Karpas-422 (cell line): ENCODE data around the gene PASK. TPM values are rescaled to one million over a fixed set of nuclear protein-coding genes. Genes with fewer than 3 reads are reported as not detected.

ENCODE experiments used
- DNase-seq: peaks from one replicate; pipeline ENCODE4 v3.0.0-alpha.2; 2015
- H2AFZ ChIP-seq: fragments of 200-600 bp; sonication (generic); 2 replicates; pipeline ENCODE4 v1.6.1; 2014; ENCODE audit warnings: antibody characterized with exemption, low read length, mixed read lengths
- H3K27ac ChIP-seq: fragments of 200-600 bp; sonication (generic); 2 replicates; pipeline ENCODE4 v1.5.1; 2014; ENCODE audit warnings: mild to moderate bottlenecking, low read length, moderate library complexity
- H3K27me3 ChIP-seq: fragments of 200-600 bp; sonication (generic); 2 replicates; pipeline ENCODE4 v1.6.1; 2014; ENCODE audit warnings: low read length, mixed read lengths
- H3K36me3 ChIP-seq: fragments of 200-600 bp; sonication (generic); 2 replicates; pipeline ENCODE4 v1.6.1; 2014; ENCODE audit warnings: low read length, mixed read lengths; ENCODE audit not compliant: insufficient read depth
- H3K4me1 ChIP-seq: fragments of 200-600 bp; sonication (generic); 2 replicates; pipeline ENCODE4 v1.6.1; 2014; ENCODE audit warnings: mild to moderate bottlenecking, low read length, mixed read lengths
- H3K4me2 ChIP-seq: fragments of 200-600 bp; sonication (generic); 2 replicates; pipeline ENCODE4 v1.6.1; 2014; ENCODE audit warnings: low read length, low read depth, mild to moderate bottlenecking; ENCODE audit not compliant: poor library complexity, severe bottlenecking
- H3K4me3 ChIP-seq: fragments of 200-600 bp; sonication (generic); 2 replicates; pipeline ENCODE4 v1.5.1; 2014; ENCODE audit warnings: mild to moderate bottlenecking, antibody characterized with exemption, low read length, mixed read lengths
- H3K79me2 ChIP-seq: fragments of 200-600 bp; sonication (generic); 2 replicates; pipeline ENCODE4 v1.6.1; 2014; ENCODE audit warnings: mild to moderate bottlenecking, low read length, mixed read lengths
- H3K9ac ChIP-seq: fragments of 200-600 bp; sonication (generic); 2 replicates; pipeline ENCODE4 v1.6.0; 2014; ENCODE audit warnings: low read length
- H3K9me2 ChIP-seq: fragments of 200-600 bp; sonication (generic), shearing (Covaris generic); replicated peaks from 2 replicates; pipeline ENCODE4 v1.6.0; 2014; ENCODE audit warnings: mild to moderate bottlenecking, low read length, moderate library complexity; ENCODE audit not compliant: insufficient read depth
- H3K9me3 ChIP-seq: fragments of 300-700, 200-600 bp; sonication (generic); 2 replicates; pipeline ENCODE4 v1.6.1; 2014; ENCODE audit warnings: low read length, mixed read lengths
- H4K20me1 ChIP-seq: fragments of 200-600 bp; sonication (generic); 2 replicates; pipeline ENCODE4 v1.6.1; 2014; ENCODE audit warnings: mild to moderate bottlenecking, antibody characterized with exemption, low read length, low read depth; ENCODE audit not compliant: insufficient read depth
- total RNA-seq: library from RNA; depleted of rRNA; stranded (reverse); fragments of >200 nt; shearing (Covaris generic); gene quantifications from 2 replicates; pipeline ENCODE4 v1.2.3, GENCODE V29; 2014; ENCODE audit warnings: low replicate concordance

PASK gene
- total RNA-seq, 1 experiment from 2014 or later, result 23.9 TPM

- Histone ChIP-seq H3K4me2 (no peak overlapping the region), H3K27me3 (no peaks in the 10 kb centered on the region), H2AFZ (no peak overlapping the region), H3K9me3 (no peaks in the 10 kb centered on the region), H3K27ac (no peak overlapping the region), H3K4me3 (no peak overlapping the region), H3K9me2 (no peaks in the 10 kb centered on the region), H3K4me1 (peaks cover 24% of the 10 kb centered on the region), H3K9ac (no peak overlapping the region), H3K79me2 (no peaks in the 10 kb centered on the region), H4K20me1 (peaks cover 14% of the 10 kb centered on the region; the same call in 1 of the 2 replicates), H3K36me3 (no peaks in the 10 kb centered on the region)
- DNase-seq, result peak; percentile 55
Observed at GRCh38 chr2:241190291-241190981, 41.2 kb upstream of the PASK start.

GRCh38 chr2:241189856-241190201 is 40.6 kb upstream of the PASK start:
- Histone ChIP-seq H3K27me3 (no peaks in the 10 kb centered on the region), H3K79me2 (no peaks in the 10 kb centered on the region), H3K4me2 (no peak overlapping the region), H3K36me3 (no peaks in the 10 kb centered on the region), H4K20me1 (peaks cover 14% of the 10 kb centered on the region; the same call in 1 of the 2 replicates), H3K4me3 (no peak overlapping the region), H3K9me2 (no peaks in the 10 kb centered on the region), H2AFZ (no peak overlapping the region), H3K9me3 (no peaks in the 10 kb centered on the region), H3K4me1 (peaks cover 24% of the 10 kb centered on the region), H3K9ac (no peak overlapping the region), H3K27ac (no peak overlapping the region)
- no peak for DNase-seq

DNA sequence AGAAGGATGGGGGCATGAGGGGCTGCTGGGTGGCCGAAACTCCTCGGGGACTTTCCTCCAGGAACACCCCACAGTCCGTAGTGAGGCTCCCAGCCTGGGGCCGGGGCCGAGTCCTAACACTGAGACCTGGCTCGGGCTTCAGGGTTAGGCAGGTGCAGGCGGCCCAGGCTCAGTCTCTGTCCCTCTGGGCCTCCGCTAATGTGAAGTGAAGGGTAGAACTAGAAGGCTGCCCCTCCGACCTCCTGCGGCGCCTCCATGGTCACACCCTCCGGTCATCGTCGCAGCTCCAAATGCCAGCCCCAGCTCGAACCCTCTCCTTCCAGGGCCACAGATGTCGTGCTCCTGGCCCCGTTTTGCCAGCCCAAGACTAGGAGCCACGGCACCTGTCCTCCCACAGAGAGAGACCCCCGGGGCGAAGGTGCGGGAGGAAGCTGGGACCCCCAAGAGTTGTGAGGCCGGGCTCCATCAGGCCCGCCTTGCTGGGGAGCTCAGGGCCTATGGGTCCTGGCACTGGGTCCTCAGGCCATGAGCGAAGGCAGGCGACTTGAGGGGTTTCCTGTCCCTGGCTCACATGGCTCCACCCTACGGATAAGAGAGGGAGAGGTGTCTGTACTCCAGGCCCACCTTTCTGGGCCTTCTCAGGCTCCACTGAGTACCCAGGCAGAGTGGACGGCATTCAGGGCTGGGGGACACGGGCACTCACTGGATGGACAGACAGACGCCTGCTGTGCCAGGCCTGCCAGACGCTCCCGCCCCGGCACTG is 40.0 kb upstream of the PASK start:
- Histone ChIP-seq H3K9me2 (no peaks in the 10 kb centered on the region), H3K9me3 (no peaks in the 10 kb centered on the region), H2AFZ (no peak overlapping the region), H3K9ac (peak overlapping the region; percentile 56; the same call in 1 of the 2 replicates), H3K4me3 (peak overlapping the region; percentile 65), H3K27ac (no peak overlapping the region), H3K36me3 (no peaks in the 10 kb centered on the region), H3K4me1 (peaks cover 24% of the 10 kb centered on the region), H3K4me2 (peak overlapping the region; percentile 81), H3K79me2 (no peaks in the 10 kb centered on the region), H3K27me3 (no peaks in the 10 kb centered on the region), H4K20me1 (peaks cover 14% of the 10 kb centered on the region; the same call in 1 of the 2 replicates)
- DNase-seq, result no peak

GRCh38 chr2:241188361-241189092 is 39.3 kb upstream of the PASK start, which contains the start of gene ANO7:
Gene ANO7, plus strand, starts transcription at chr2:241188677. Its CDS starts 1,387 bp downstream, at chr2:241190064.
- Histone ChIP-seq H3K27me3 (no peaks in the 10 kb centered on the region), H3K4me2 (peak within 1 kb of the TSS; percentile 81), H2AFZ (0 out of 2 replicates have a peak within 1 kb of the TSS, but pooled peaks have one; percentile 41), H3K27ac (no peak within 1 kb of the TSS), H3K4me3 (peak within 1 kb of the TSS; percentile 65), H3K9ac (peak within 1 kb of the TSS; percentile 56), H3K79me2 (no peaks in the 10 kb centered on the region), H3K9me3 (no peaks in the 10 kb centered on the region), H3K4me1 (peaks cover 24% of the 10 kb centered on the region), H4K20me1 (peaks cover 14% of the 10 kb centered on the region; the same call in 1 of the 2 replicates), H3K36me3 (no peaks in the 10 kb centered on the region), H3K9me2 (no peaks in the 10 kb centered on the region)
- DNase-seq, result peak; percentile 74

GRCh38 chr2:241187918-241188234 is 38.6 kb upstream of the PASK start:
- peak overlapping the region; percentile 81 for H3K4me2 ChIP-seq
- H4K20me1 ChIP-seq, result peaks cover 14% of the 10 kb centered on the region; the same call in 1 of the 2 replicates
- no peaks in the 10 kb centered on the region for H3K9me2 ChIP-seq
- peak overlapping the region; percentile 65 for H3K4me3 ChIP-seq
- no peaks in the 10 kb centered on the region for H3K36me3 ChIP-seq
- no peak overlapping the region for H2AFZ ChIP-seq
- peaks cover 24% of the 10 kb centered on the region for H3K4me1 ChIP-seq
- H3K27ac ChIP-seq, result no peak overlapping the region
- no peaks in the 10 kb centered on the region for H3K79me2 ChIP-seq
- no peaks in the 10 kb centered on the region for H3K9me3 ChIP-seq
- no peak overlapping the region for H3K9ac ChIP-seq
- no peak for DNase-seq
- H3K27me3 ChIP-seq, result no peaks in the 10 kb centered on the region

GRCh38 chr2:241187101-241187917 is 38.0 kb upstream of the PASK start:
- H3K9me3 ChIP-seq, result no peaks in the 10 kb centered on the region
- H3K9me2 ChIP-seq, result no peaks in the 10 kb centered on the region
- no peaks in the 10 kb centered on the region for H3K27me3 ChIP-seq
- H4K20me1 ChIP-seq, result peaks cover 14% of the 10 kb centered on the region; the same call in 1 of the 2 replicates
- no peak overlapping the region for H3K27ac ChIP-seq
- no peak overlapping the region for H3K9ac ChIP-seq
- H3K4me3 ChIP-seq, result no peak overlapping the region
- H3K36me3 ChIP-seq, result no peaks in the 10 kb centered on the region
- peak overlapping the region; percentile 81 for H3K4me2 ChIP-seq
- H2AFZ ChIP-seq, result no peak overlapping the region
- DNase-seq, result no peak
- peaks cover 24% of the 10 kb centered on the region for H3K4me1 ChIP-seq
- H3K79me2 ChIP-seq, result no peaks in the 10 kb centered on the region

- Histone ChIP-seq H3K27me3 (no peaks in the 10 kb centered on the region), H2AFZ (no peak overlapping the region), H3K4me3 (no peak overlapping the region), H3K4me1 (peaks cover 24% of the 10 kb centered on the region), H3K9me3 (no peaks in the 10 kb centered on the region), H3K9me2 (no peaks in the 10 kb centered on the region), H3K36me3 (no peaks in the 10 kb centered on the region), H3K79me2 (no peaks in the 10 kb centered on the region), H4K20me1 (peaks cover 14% of the 10 kb centered on the region; the same call in 1 of the 2 replicates), H3K27ac (no peak overlapping the region), H3K9ac (no peak overlapping the region), H3K4me2 (no peak overlapping the region)
- no peak for DNase-seq
Observed at GRCh38 chr2:241185961-241186360, 36.7 kb upstream of the PASK start.
